ENCODE data around the gene TCF4. TPM values are rescaled to one million over a fixed set of nuclear protein-coding genes. Genes with fewer than 3 reads are reported as not detected.

TCF4 gene
- total and polyA plus RNA-seq, 4 donors: 14.3 to 356 (median 73.0) TPM

- H3K9me3 ChIP-seq (ENCODE audit: control insufficient read depth in 4 of 4, insufficient read depth in 3 of 4, low read length in 3 of 4): no peaks in the 10 kb centered on the region
- H3K9ac ChIP-seq (ENCODE audit: insufficient read depth in 1 of 2, low read length in 2 of 2): peak overlapping the region; percentile 3 to 50
- H3K36me3 ChIP-seq (ENCODE audit: control insufficient read depth in 4 of 4, insufficient read depth in 4 of 4, low read length in 4 of 4): no peaks in the 10 kb centered on the region
- DNase-seq (peak; percentile 80 to 86 (median 83)), ATAC-seq (ENCODE audit: insufficient read depth, low FRiP score) (peak; percentile 58)
- peak overlapping the region; percentile 25 for H3K4me3 ChIP-seq
- TF ChIP-seq CTCF (IDR thresholded peaks at IDR 0.05; ENCODE audit: control extremely low read depth, extremely low read depth): no peak
- 32 to 40% methylated on average over 12 of the region's 12 CpGs for WGBS, 2 donors
- H3K27ac ChIP-seq (ENCODE audit: low read depth in 1 of 2, low read length in 1 of 2): peak overlapping the region; percentile 53 to 78
- H3K4me1 ChIP-seq (ENCODE audit: control insufficient read depth in 5 of 5, insufficient read depth in 5 of 5, low read length in 5 of 5): peaks cover 3 to 74% (median 31%) of the 10 kb centered on the region in 5 donors
- no peaks in the 10 kb centered on the region for H3K27me3 ChIP-seq (ENCODE audit: control insufficient read depth in 3 of 3, insufficient read depth in 3 of 3, low read length in 2 of 3)
These were observed 186.3 kb downstream of the TCF4 start for GRCh38 chr18:55401638-55402191.

GRCh38 chr18:55400590-55401541, 187.1 kb downstream of the TCF4 start:
- no peaks in the 10 kb centered on the region for H3K27me3 ChIP-seq (ENCODE audit: control insufficient read depth in 3 of 3, insufficient read depth in 3 of 3, low read length in 2 of 3)
- peak overlapping the region; percentile 35 for H3K4me3 ChIP-seq
- peak overlapping the region in 1 of 2 donors; percentile 50 for H3K9ac ChIP-seq (ENCODE audit: insufficient read depth in 1 of 2, low read length in 2 of 2)
- no peaks in the 10 kb centered on the region for H3K9me3 ChIP-seq (ENCODE audit: control insufficient read depth in 4 of 4, insufficient read depth in 3 of 4, low read length in 3 of 4)
- WGBS, 2 donors: 60 to 72% methylated on average over 12 of the region's 12 CpGs
- DNase-seq (peak in 2 of 3 donors; percentile 52 to 70), ATAC-seq (ENCODE audit: insufficient read depth, low FRiP score) (no peak)
- H3K27ac ChIP-seq (ENCODE audit: low read depth in 1 of 2, low read length in 1 of 2): peak overlapping the region; percentile 59 to 73
- no peaks in the 10 kb centered on the region for H3K36me3 ChIP-seq (ENCODE audit: control insufficient read depth in 4 of 4, insufficient read depth in 4 of 4, low read length in 4 of 4)
- TF ChIP-seq CTCF (IDR thresholded peaks at IDR 0.05; ENCODE audit: control extremely low read depth, extremely low read depth): no peak
- peaks cover 2 to 70% (median 23%) of the 10 kb centered on the region in 5 donors for H3K4me1 ChIP-seq (ENCODE audit: control insufficient read depth in 5 of 5, insufficient read depth in 5 of 5, low read length in 5 of 5)

- no peak overlapping the region for H3K4me3 ChIP-seq
- no peak overlapping the region for H3K27ac ChIP-seq (ENCODE audit: low read depth in 1 of 2, low read length in 1 of 2)
- no peak for TF ChIP-seq CTCF (IDR thresholded peaks at IDR 0.05; ENCODE audit: control extremely low read depth, extremely low read depth)
- no peak overlapping the region for H3K9ac ChIP-seq (ENCODE audit: insufficient read depth in 1 of 2, low read length in 2 of 2)
- H3K27me3 ChIP-seq (ENCODE audit: control insufficient read depth in 3 of 3, insufficient read depth in 3 of 3, low read length in 2 of 3): no peaks in the 10 kb centered on the region
- no peaks in the 10 kb centered on the region for H3K36me3 ChIP-seq (ENCODE audit: control insufficient read depth in 4 of 4, insufficient read depth in 4 of 4, low read length in 4 of 4)
- peaks cover 2 to 64% (median 19%) of the 10 kb centered on the region in 5 donors for H3K4me1 ChIP-seq (ENCODE audit: control insufficient read depth in 5 of 5, insufficient read depth in 5 of 5, low read length in 5 of 5)
- ATAC-seq (ENCODE audit: insufficient read depth, low FRiP score) (no peak), DNase-seq (peak in 1 of 3 donors; percentile 33)
- WGBS, 2 donors: 62 to 78% methylated on average over 2 of the region's 2 CpGs
- no peaks in the 10 kb centered on the region for H3K9me3 ChIP-seq (ENCODE audit: control insufficient read depth in 4 of 4, insufficient read depth in 3 of 4, low read length in 3 of 4)
These were observed 187.9 kb downstream of the TCF4 start for GRCh38 chr18:55400081-55400480.

Measured in lung (tissue), 12 donors.